Loucy (cell line): ENCODE measurements around the gene DENND6B.

Experiments
- CTCF ChIP-seq: fragments of 200-600 bp; sonication (generic); conservative IDR thresholded peaks from 2 replicates; pipeline ENCODE4 v1.5.1; 2014; ENCODE audit warnings: mild to moderate bottlenecking, antibody characterized with exemption, low read length
- EZH2phosphoT487 ChIP-seq: fragments of 200-600 bp; IDR thresholded peaks from 2 replicates; pipeline ENCODE4 v1.6.1; 2018; ENCODE audit warnings: antibody characterized with exemption, mild to moderate bottlenecking, moderate library complexity, borderline replicate concordance

DNA sequence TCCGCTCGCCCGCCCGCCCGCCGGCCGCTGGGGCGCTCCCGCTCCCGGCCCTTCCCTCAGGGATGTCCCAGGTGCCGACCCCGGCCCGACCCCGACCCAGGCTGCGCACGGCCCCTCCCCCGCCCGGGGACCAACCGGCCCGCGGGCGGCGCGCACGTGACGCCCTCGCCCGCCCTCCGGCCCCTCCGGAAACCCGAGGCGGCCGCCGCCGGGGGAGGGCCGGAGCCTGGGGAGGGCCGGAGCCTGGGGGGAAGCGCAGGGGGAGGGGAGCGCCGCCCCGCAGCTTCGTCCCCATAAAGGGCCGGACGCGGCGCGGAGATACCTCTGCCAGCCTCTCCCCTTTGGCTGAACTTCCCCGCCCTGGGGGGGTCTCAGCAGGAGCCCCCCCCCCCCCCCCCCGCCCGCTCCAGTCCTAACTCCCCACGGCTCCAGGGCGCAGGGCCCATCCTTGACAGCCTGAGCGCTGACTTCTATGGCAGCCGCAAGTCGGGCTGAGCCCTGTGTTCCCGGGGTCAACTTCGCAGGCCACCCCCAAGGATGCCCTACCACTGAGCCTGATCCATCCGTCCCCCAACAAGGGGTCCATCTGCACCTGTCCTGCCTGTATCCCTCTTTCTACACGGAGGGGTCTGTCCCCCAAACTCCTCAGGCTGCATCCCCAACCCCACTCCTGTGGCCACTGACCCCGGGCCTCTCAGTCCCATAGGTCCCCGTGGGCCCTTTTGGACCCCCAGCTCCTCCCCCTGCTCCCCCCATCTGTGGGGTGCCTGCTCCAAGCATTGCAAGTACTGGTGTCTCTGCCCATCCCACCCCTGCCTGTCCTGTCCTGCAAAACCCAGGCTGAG, 65.0 kb downstream of the DENND6B start, which contains the start of gene MAPK12:
- TF ChIP-seq CTCF = no peak
- TF ChIP-seq EZH2phosphoT487 = no peak
